ENCODE data around the gene CMIP. TPM values are rescaled to one million over a fixed set of nuclear protein-coding genes. Genes with fewer than 3 reads are reported as not detected.

The CMIP gene
- total RNA-seq, 1 experiment from 2014 or later: 63.7 TPM

- CTCF ChIA-PET: interaction anchor here (0.6 kb wide), 1 partner anchor 20 kb away, joined by 4 read pairs; no protein-coding TSS in a partner anchor
- Mint-ChIP-seq H3K27me3 (ENCODE audit: low read depth) (no peaks in the 10 kb centered on the region), H3K4me3 (no peak overlapping the region), H3K27ac (peak overlapping the region; percentile 7), H3K4me1 (peaks cover 55% of the 10 kb centered on the region), H3K36me3 (no peaks in the 10 kb centered on the region), H3K9me3 (no peaks in the 10 kb centered on the region)
- TF ChIP-seq NR3C1 (CRISPR knock-in tag; conservative IDR thresholded peaks at IDR 0.05; ENCODE audit: low read depth): no peak
- TF ChIP-seq, protein P1, sequence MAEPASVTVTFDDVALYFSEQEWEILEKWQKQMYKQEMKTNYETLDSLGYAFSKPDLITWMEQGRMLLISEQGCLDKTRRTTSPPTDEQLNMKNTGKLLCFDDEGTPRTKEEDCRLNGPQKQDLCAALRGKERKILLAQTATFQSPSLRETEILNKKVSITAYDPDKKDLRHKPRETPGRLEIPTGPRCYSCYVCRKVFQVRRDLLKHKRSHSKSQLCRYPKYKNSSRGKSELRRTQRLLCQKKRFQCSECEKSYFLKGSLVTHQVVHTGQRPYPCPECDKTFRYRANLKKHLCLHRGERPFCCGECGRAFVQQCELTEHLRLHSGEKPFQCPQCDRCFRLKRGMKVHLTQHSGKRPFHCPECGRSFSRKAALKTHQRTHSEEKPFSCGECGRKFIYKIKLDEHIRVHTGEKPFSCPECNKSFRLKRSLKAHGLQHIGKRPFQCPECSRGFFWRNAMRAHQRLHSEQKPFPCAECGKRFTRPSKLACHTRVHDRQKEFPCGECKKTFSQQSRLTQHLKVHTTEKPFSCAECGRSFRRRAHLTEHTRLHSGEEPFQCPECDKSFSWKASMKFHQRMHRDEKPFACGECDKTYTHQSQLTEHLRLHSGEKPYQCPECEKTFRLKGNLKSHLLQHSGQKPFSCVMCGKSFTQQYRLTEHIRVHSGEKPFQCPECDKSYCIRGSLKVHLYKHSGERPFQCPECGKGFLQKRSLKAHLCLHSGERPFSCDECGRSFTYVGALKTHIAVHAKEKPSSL (CRISPR knock-in tag; conservative IDR thresholded peaks at IDR 0.05): no peak
- TF ChIP-seq HMGA2 (CRISPR knock-in tag; IDR thresholded peaks at IDR 0.05): no peak
- TF ChIP-seq ZNF138 (CRISPR knock-in tag; conservative IDR thresholded peaks at IDR 0.05): no peak
- TF ChIP-seq JUN (CRISPR knock-in tag; IDR thresholded peaks at IDR 0.05): no peak
- no peak for TF ChIP-seq TCF7 (CRISPR knock-in tag; IDR thresholded peaks at IDR 0.05; ENCODE audit: low read depth)
- no peak for TF ChIP-seq GTF2I (CRISPR knock-in tag; conservative IDR thresholded peaks at IDR 0.05)
- TF ChIP-seq SMAD3 (CRISPR knock-in tag; IDR thresholded peaks at IDR 0.05; ENCODE audit: borderline replicate concordance): no peak
- no peak for TF ChIP-seq STAT6 (CRISPR knock-in tag; conservative IDR thresholded peaks at IDR 0.05; ENCODE audit: low read depth)
- no peak for TF ChIP-seq EMX1 (CRISPR knock-in tag; IDR thresholded peaks at IDR 0.05)
- no peak for TF ChIP-seq ELF4 (CRISPR knock-in tag; IDR thresholded peaks at IDR 0.05; ENCODE audit: low read depth)
- no peak for DNase-seq (ENCODE audit: low spot score)
- POLR2A ChIA-PET: no interaction called here
- ATAC-seq: no peak
Observed at GRCh38 chr16:81544700-81545271, 100.2 kb downstream of the CMIP start.

DNA sequence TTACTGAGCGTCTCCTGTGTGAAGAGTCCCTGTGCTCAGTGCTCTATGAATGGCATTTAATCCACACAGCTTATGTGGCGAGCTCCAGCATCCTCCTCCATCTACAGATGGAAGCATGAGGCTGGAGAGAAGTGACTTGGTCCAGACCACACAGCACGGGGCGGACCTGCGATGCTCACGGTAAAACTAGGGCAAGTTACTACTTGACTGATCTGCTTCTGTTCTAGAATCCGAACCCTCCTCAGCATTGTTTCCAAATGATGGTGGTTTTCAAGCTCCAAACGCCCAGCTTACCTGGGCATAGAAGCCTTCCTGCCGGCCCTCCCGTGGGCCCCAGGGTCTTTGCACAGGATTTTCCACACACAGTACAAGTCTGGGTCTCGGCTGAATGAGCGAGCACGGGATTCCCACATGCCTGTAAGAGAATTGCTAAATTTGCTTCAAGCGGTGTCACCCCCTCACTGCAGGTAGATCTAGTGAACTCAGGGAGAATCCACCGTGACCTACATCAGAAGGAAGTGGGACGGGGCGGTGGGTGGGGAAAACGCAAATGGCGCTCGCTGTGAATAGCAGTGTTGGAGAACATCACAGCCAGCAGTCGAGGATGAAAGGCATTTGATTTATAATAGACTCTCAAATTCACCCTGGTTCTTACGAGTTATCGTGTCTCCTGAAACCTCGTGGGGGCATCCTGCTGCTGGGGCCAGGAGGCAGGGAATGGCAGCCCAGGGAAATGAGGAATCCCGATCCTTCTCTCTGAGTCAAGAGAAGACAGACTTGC is 101.1 kb downstream of the CMIP start:
- ATAC-seq: peak; percentile 38
- Mint-ChIP-seq H3K9me3 (no peaks in the 10 kb centered on the region), H3K4me3 (no peak overlapping the region), H3K36me3 (no peaks in the 10 kb centered on the region), H3K4me1 (peaks cover 52% of the 10 kb centered on the region), H3K27ac (peak overlapping the region; percentile 37), H3K27me3 (ENCODE audit: low read depth) (no peaks in the 10 kb centered on the region)
- TF ChIP-seq HMGA2 (CRISPR knock-in tag; IDR thresholded peaks at IDR 0.05) (no peak), FOXK1 (CRISPR knock-in tag; IDR thresholded peaks at IDR 0.05) (0 out of 2 replicates have a peak, but pooled peaks have one; percentile 25), PREB (CRISPR knock-in tag; IDR thresholded peaks at IDR 0.05; ENCODE audit: borderline replicate concordance) (no peak), ZNF423 (CRISPR knock-in tag; IDR thresholded peaks at IDR 0.05) (no peak)
- no peak for DNase-seq (ENCODE audit: low spot score)
- CTCF ChIA-PET: no interaction called here
- POLR2A ChIA-PET: no interaction called here

DNA sequence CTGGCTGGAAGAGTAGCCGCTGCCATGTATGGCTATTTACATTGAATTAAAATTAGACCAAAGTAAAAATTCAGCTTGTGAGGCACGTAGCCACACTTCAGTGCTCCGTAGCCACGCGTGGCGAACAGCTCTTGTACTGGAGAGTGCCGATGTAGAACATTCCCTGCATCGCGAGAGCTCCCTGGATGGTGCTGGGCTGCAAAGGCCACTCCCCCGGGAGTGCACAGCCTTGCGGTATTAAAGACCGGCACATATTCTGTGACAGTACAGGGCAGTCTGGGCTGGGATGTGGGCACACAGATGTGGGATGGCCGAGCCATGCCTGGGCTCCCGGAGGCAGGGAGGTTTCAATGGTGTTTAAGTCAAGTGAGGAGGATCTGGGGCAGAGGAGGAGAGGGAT is 102.2 kb downstream of the CMIP start:
- CTCF ChIA-PET: interaction anchor here (0.7 to 0.9 kb wide), 2 partner anchors 18 to 150 kb away, joined by 3 read pairs; no protein-coding TSS in a partner anchor
- no peak for TF ChIP-seq E2F4 (CRISPR knock-in tag; IDR thresholded peaks at IDR 0.05; ENCODE audit: borderline replicate concordance, low read depth)
- TF ChIP-seq, protein P2, sequence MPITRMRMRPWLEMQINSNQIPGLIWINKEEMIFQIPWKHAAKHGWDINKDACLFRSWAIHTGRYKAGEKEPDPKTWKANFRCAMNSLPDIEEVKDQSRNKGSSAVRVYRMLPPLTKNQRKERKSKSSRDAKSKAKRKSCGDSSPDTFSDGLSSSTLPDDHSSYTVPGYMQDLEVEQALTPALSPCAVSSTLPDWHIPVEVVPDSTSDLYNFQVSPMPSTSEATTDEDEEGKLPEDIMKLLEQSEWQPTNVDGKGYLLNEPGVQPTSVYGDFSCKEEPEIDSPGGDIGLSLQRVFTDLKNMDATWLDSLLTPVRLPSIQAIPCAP (CRISPR knock-in tag; IDR thresholded peaks at IDR 0.05): no peak
- TF ChIP-seq ZNF416 (CRISPR knock-in tag; IDR thresholded peaks at IDR 0.05): no peak
- TF ChIP-seq RORB (CRISPR knock-in tag; IDR thresholded peaks at IDR 0.05): no peak
- no peak for TF ChIP-seq HMGXB4 (CRISPR knock-in tag; IDR thresholded peaks at IDR 0.05)
- H3K4me3 Mint-ChIP-seq: no peak overlapping the region
- DNase-seq (ENCODE audit: low spot score) (no peak), ATAC-seq (no peak)
- peaks cover 51% of the 10 kb centered on the region for H3K4me1 Mint-ChIP-seq
- H3K27ac Mint-ChIP-seq: peak overlapping the region; percentile 33
- H3K36me3 Mint-ChIP-seq: no peaks in the 10 kb centered on the region
- POLR2A ChIA-PET: interaction anchor here (0.6 to 1.0 kb wide), 2 partner anchors 16 to 154 kb away, joined by 3 read pairs; no protein-coding TSS in a partner anchor
- no peaks in the 10 kb centered on the region for H3K9me3 Mint-ChIP-seq
- no peaks in the 10 kb centered on the region for H3K27me3 Mint-ChIP-seq (ENCODE audit: low read depth)

Measured in WTC11 (cell line).